Muscle layer of duodenum (tissue), 2 donors: ENCODE results near the gene SLC27A2.

Source experiments
- H3K27ac ChIP-seq: one replicate; pipeline ENCODE4 v1.7.0; 2013; ENCODE audit warnings: mild to moderate bottlenecking, low read length
- H3K27me3 ChIP-seq: one replicate; pipeline ENCODE4 v1.7.0; 2013; ENCODE audit warnings: low read depth, mild to moderate bottlenecking, control low read depth, low read length
- H3K36me3 ChIP-seq, 2 donors: one replicate each; pipeline ENCODE4 v1.7.0; 2013; ENCODE audit warnings: low read length in 2 of 2, control low read depth in 1 of 2, mild to moderate bottlenecking in 1 of 2; ENCODE audit not compliant: insufficient read depth in 2 of 2, control insufficient read depth in 1 of 2
- H3K4me1 ChIP-seq, 2 donors: one replicate each; pipeline ENCODE4 v1.7.0; 2013; ENCODE audit warnings: low read length in 2 of 2, mild to moderate bottlenecking in 2 of 2, control low read depth in 1 of 2, moderate library complexity in 1 of 2; ENCODE audit not compliant: insufficient read depth in 2 of 2, control insufficient read depth in 1 of 2
- H3K4me3 ChIP-seq, 2 donors: one replicate each; pipeline ENCODE4 v1.7.0; 2013; ENCODE audit warnings: low read length in 2 of 2, low read depth in 1 of 2, mild to moderate bottlenecking in 1 of 2
- H3K9me3 ChIP-seq, 2 donors: one replicate each; pipeline ENCODE4 v1.7.0; 2013; ENCODE audit warnings: low read length in 2 of 2, control low read depth in 1 of 2, mild to moderate bottlenecking in 1 of 2; ENCODE audit not compliant: control insufficient read depth in 1 of 2
- donor health status: healthy.

The SLC27A2 gene

GRCh38 chr15:50225938-50226337, 43.9 kb downstream of the SLC27A2 start:
- H3K27ac ChIP-seq, result no peak overlapping the region
- H3K36me3 ChIP-seq, result no peaks in the 10 kb centered on the region
- H3K9me3 ChIP-seq, result no peaks in the 10 kb centered on the region
- no peaks in the 10 kb centered on the region for H3K27me3 ChIP-seq
- no peak overlapping the region for H3K4me3 ChIP-seq
- no peaks in the 10 kb centered on the region for H3K4me1 ChIP-seq

- Histone ChIP-seq H3K4me1 (no peaks in the 10 kb centered on the region), H3K27me3 (no peaks in the 10 kb centered on the region), H3K36me3 (no peaks in the 10 kb centered on the region), H3K9me3 (no peaks in the 10 kb centered on the region), H3K27ac (no peak overlapping the region), H3K4me3 (no peak overlapping the region)
These were observed 45.1 kb downstream of the SLC27A2 start for GRCh38 chr15:50227076-50227475.

GRCh38 chr15:50228866-50229265, 46.9 kb downstream of the SLC27A2 start:
- no peaks in the 10 kb centered on the region for H3K36me3 ChIP-seq
- H3K4me3 ChIP-seq, result no peak overlapping the region
- no peaks in the 10 kb centered on the region for H3K9me3 ChIP-seq
- no peak overlapping the region for H3K27ac ChIP-seq
- no peaks in the 10 kb centered on the region for H3K4me1 ChIP-seq
- no peaks in the 10 kb centered on the region for H3K27me3 ChIP-seq

GRCh38 chr15:50229336-50229735, 47.3 kb downstream of the SLC27A2 start:
- H3K27ac ChIP-seq, result no peak overlapping the region
- H3K36me3 ChIP-seq, result no peaks in the 10 kb centered on the region
- H3K4me1 ChIP-seq, result no peaks in the 10 kb centered on the region
- H3K9me3 ChIP-seq, result no peaks in the 10 kb centered on the region
- H3K4me3 ChIP-seq, result no peak overlapping the region
- H3K27me3 ChIP-seq, result no peaks in the 10 kb centered on the region

GRCh38 chr15:50231761-50232160, 49.8 kb downstream of the SLC27A2 start:
- Histone ChIP-seq H3K4me3 (no peak overlapping the region), H3K36me3 (no peaks in the 10 kb centered on the region), H3K9me3 (no peaks in the 10 kb centered on the region), H3K4me1 (no peaks in the 10 kb centered on the region), H3K27me3 (no peaks in the 10 kb centered on the region), H3K27ac (no peak overlapping the region)

GRCh38 chr15:50232791-50233190, 50.8 kb downstream of the SLC27A2 start:
- no peaks in the 10 kb centered on the region for H3K36me3 ChIP-seq
- H3K27ac ChIP-seq, result no peak overlapping the region
- H3K4me1 ChIP-seq, result no peaks in the 10 kb centered on the region
- H3K27me3 ChIP-seq, result no peaks in the 10 kb centered on the region
- H3K4me3 ChIP-seq, result no peak overlapping the region
- no peaks in the 10 kb centered on the region for H3K9me3 ChIP-seq

- Histone ChIP-seq H3K36me3 (no peaks in the 10 kb centered on the region), H3K27me3 (no peaks in the 10 kb centered on the region), H3K4me3 (no peak overlapping the region), H3K27ac (no peak overlapping the region), H3K9me3 (no peaks in the 10 kb centered on the region), H3K4me1 (no peaks in the 10 kb centered on the region)
These were observed 51.3 kb downstream of the SLC27A2 start for GRCh38 chr15:50233192-50233736.

- H3K4me1 ChIP-seq, result no peaks in the 10 kb centered on the region
- H3K36me3 ChIP-seq, result no peaks in the 10 kb centered on the region
- H3K27ac ChIP-seq, result no peak overlapping the region
- H3K9me3 ChIP-seq, result no peaks in the 10 kb centered on the region
- H3K4me3 ChIP-seq, result no peak overlapping the region
- H3K27me3 ChIP-seq, result no peaks in the 10 kb centered on the region
These were observed 52.8 kb downstream of the SLC27A2 start for GRCh38 chr15:50234764-50235163.

GRCh38 chr15:50235794-50236193, 53.8 kb downstream of the SLC27A2 start:
- H3K36me3 ChIP-seq, result no peaks in the 10 kb centered on the region
- no peaks in the 10 kb centered on the region for H3K4me1 ChIP-seq
- no peaks in the 10 kb centered on the region for H3K27me3 ChIP-seq
- no peaks in the 10 kb centered on the region for H3K9me3 ChIP-seq
- no peak overlapping the region for H3K4me3 ChIP-seq
- no peak overlapping the region for H3K27ac ChIP-seq

GRCh38 chr15:50236433-50236832, 54.4 kb downstream of the SLC27A2 start:
- Histone ChIP-seq H3K36me3 (no peaks in the 10 kb centered on the region), H3K9me3 (no peaks in the 10 kb centered on the region), H3K27ac (no peak overlapping the region), H3K4me1 (no peaks in the 10 kb centered on the region), H3K4me3 (no peak overlapping the region), H3K27me3 (no peaks in the 10 kb centered on the region)

GRCh38 chr15:50238255-50238654, 56.3 kb downstream of the SLC27A2 start:
- Histone ChIP-seq H3K36me3 (no peaks in the 10 kb centered on the region), H3K27me3 (no peaks in the 10 kb centered on the region), H3K4me3 (no peak overlapping the region), H3K4me1 (no peaks in the 10 kb centered on the region), H3K9me3 (no peaks in the 10 kb centered on the region), H3K27ac (no peak overlapping the region)

GRCh38 chr15:50241684-50242450, 59.9 kb downstream of the SLC27A2 start:
- Histone ChIP-seq H3K4me1 (no peaks in the 10 kb centered on the region), H3K4me3 (no peak overlapping the region), H3K36me3 (no peaks in the 10 kb centered on the region), H3K27ac (no peak overlapping the region), H3K9me3 (no peaks in the 10 kb centered on the region), H3K27me3 (no peaks in the 10 kb centered on the region)
